CD4-positive, alpha-beta T cell (primary cell): Measurements from ENCODE around the gene PSAPL1. TPM values are rescaled to one million over a fixed set of nuclear protein-coding genes. Genes with fewer than 3 reads are reported as not detected.

Source experiments
- ATAC-seq: fragments of 200-7000 bp; cut with Tn5 transposase; one replicate; pipeline ENCODE4 v1.10.0; 2022; ENCODE audit warnings: mild to moderate bottlenecking; ENCODE audit not compliant: poor library complexity
- CTCF ChIA-PET: fragments of 350-600 bp; sonication (Branson Sonifier 250); formaldehyde crosslinking; loops from one replicate; lab custom pipeline; 2021; ENCODE audit warnings: antibody characterized with exemption, inconsistent platforms; lab: Charles Lee
- POLR2A ChIA-PET: fragments of 350-600 bp; sonication (Branson Sonifier 250); formaldehyde crosslinking; loops from one replicate; lab custom pipeline; 2021; ENCODE audit warnings: antibody characterized with exemption, inconsistent platforms; lab: Charles Lee
- DNase-seq, 14 experiments: peaks; one replicate each; pipeline ENCODE4 v3.0.0-alpha.2; 2013 to 2020; ENCODE audit warnings: mixed read lengths in 2 of 14
- H3K27ac ChIP-seq, 2 donors: one replicate each; pipeline versions ENCODE4 v1.5.1 to v1.7.0; 2013; ENCODE audit warnings: low read length in 2 of 2, low read depth in 1 of 2, mild to moderate bottlenecking in 1 of 2
- H3K27me3 ChIP-seq, 2 experiments: 1 replicate in 1 of 2; 2 replicates in 1 of 2; pipeline versions ENCODE4 v1.6.1 to v1.7.0; 2013; ENCODE audit warnings: low read length in 2 of 2, control low read depth in 1 of 2, mild to moderate bottlenecking in 1 of 2, moderate library complexity in 1 of 2; ENCODE audit not compliant: insufficient read depth in 2 of 2, control insufficient read depth in 1 of 2
- H3K36me3 ChIP-seq: one replicate; pipeline ENCODE4 v1.6.1; 2013; ENCODE audit warnings: low read length, control low read depth; ENCODE audit not compliant: insufficient read depth
- H3K4me1 ChIP-seq: one replicate; pipeline ENCODE4 v1.6.1; 2013; ENCODE audit warnings: low read length, control low read depth; ENCODE audit not compliant: insufficient read depth
- H3K4me3 ChIP-seq: one replicate; pipeline ENCODE4 v1.5.1; 2013; ENCODE audit warnings: mild to moderate bottlenecking, low read length, moderate library complexity
- H3K9me3 ChIP-seq, 2 experiments: 1 replicate in 1 of 2; 2 replicates in 1 of 2; pipeline versions ENCODE4 v1.6.1 to v1.7.0; 2013; ENCODE audit warnings: low read length in 2 of 2, mild to moderate bottlenecking in 2 of 2, control low read depth in 1 of 2, moderate library complexity in 1 of 2; ENCODE audit not compliant: control insufficient read depth in 1 of 2, insufficient read depth in 1 of 2
- H3K27ac Mint-ChIP-seq: one replicate; pipeline ENCODE4 v1.8.0; 2020; ENCODE audit warnings: mixed read lengths
- H3K27me3 Mint-ChIP-seq: one replicate; pipeline ENCODE4 v1.8.0; 2021; ENCODE audit warnings: mixed read lengths
- H3K36me3 Mint-ChIP-seq: one replicate; pipeline ENCODE4 v1.8.0; 2021; ENCODE audit warnings: low read depth, mixed read lengths
- H3K4me1 Mint-ChIP-seq: one replicate; pipeline ENCODE4 v1.8.0; 2021; ENCODE audit warnings: low read depth, mixed read lengths
- H3K4me3 Mint-ChIP-seq: one replicate; pipeline ENCODE4 v1.8.0; 2020; ENCODE audit warnings: mild to moderate bottlenecking, mixed read lengths
- H3K9me3 Mint-ChIP-seq: one replicate; pipeline ENCODE4 v1.8.0; 2020; ENCODE audit warnings: mixed read lengths
- intact Hi-C, 2 experiments: fragments of 100-400 bp; cut with DNase I in 1 of 2; cut with micrococcal nuclease in 1 of 2; formaldehyde crosslinking; loops; one replicate each; pipeline versions ENCODE4 v1.15.1 to v1.9.0; 2023 to 2025; cut with DNase I, micrococcal nuclease
- total RNA-seq, 174 experiments: library from RNA in 2 of 174; stranded (reverse) in 2 of 174; gene quantifications; one replicate each; pipeline ENCODE4 v1.2.3 and lab custom pipeline; 2021 to 2026
- TF ChIP-seq, protein P1 (sequence below): fragments of 200-600 bp; IDR thresholded peaks from one replicate; pipeline ENCODE4 v1.8.0; 2022; ENCODE audit warnings: antibody characterized with exemption, mild to moderate bottlenecking

PSAPL1 gene
- total RNA-seq, 2 experiments from 2014 or later, result not detected

- no peak overlapping the region for H3K4me3 Mint-ChIP-seq
- TF ChIP-seq, protein P1, sequence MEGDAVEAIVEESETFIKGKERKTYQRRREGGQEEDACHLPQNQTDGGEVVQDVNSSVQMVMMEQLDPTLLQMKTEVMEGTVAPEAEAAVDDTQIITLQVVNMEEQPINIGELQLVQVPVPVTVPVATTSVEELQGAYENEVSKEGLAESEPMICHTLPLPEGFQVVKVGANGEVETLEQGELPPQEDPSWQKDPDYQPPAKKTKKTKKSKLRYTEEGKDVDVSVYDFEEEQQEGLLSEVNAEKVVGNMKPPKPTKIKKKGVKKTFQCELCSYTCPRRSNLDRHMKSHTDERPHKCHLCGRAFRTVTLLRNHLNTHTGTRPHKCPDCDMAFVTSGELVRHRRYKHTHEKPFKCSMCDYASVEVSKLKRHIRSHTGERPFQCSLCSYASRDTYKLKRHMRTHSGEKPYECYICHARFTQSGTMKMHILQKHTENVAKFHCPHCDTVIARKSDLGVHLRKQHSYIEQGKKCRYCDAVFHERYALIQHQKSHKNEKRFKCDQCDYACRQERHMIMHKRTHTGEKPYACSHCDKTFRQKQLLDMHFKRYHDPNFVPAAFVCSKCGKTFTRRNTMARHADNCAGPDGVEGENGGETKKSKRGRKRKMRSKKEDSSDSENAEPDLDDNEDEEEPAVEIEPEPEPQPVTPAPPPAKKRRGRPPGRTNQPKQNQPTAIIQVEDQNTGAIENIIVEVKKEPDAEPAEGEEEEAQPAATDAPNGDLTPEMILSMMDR, result no peak
- no peaks in the 10 kb centered on the region for H3K4me1 Mint-ChIP-seq
- POLR2A ChIA-PET, result no interaction called here
- Histone ChIP-seq H3K27ac (no peak overlapping the region), H3K36me3 (no peaks in the 10 kb centered on the region), H3K9me3 (peaks cover 0 to 20% of the 10 kb centered on the region in 2 experiments), H3K27me3 (peaks cover 2 to 4% of the 10 kb centered on the region in 2 experiments), H3K4me3 (no peak overlapping the region), H3K4me1 (no peaks in the 10 kb centered on the region)
- H3K27me3 Mint-ChIP-seq, result no peaks in the 10 kb centered on the region
- ATAC-seq (no peak), DNase-seq (no peak)
- no peaks in the 10 kb centered on the region for H3K36me3 Mint-ChIP-seq
- CTCF ChIA-PET, result no interaction called here
- H3K9me3 Mint-ChIP-seq, result no peaks in the 10 kb centered on the region
- intact Hi-C loops, result no loop called here
- no peak overlapping the region for H3K27ac Mint-ChIP-seq
These were observed 45.0 kb downstream of the PSAPL1 start for GRCh38 chr4:7389719-7390118.

- no peak for DNase-seq
- Mint-ChIP-seq H3K4me1 (no peaks in the 10 kb centered on the region), H3K36me3 (no peaks in the 10 kb centered on the region), H3K4me3 (no peak overlapping the region), H3K27ac (no peak overlapping the region), H3K27me3 (no peaks in the 10 kb centered on the region), H3K9me3 (no peaks in the 10 kb centered on the region)
- H3K9me3 ChIP-seq, result peaks cover 0 to 22% of the 10 kb centered on the region in 2 experiments
- no peak overlapping the region for H3K27ac ChIP-seq
- H3K27me3 ChIP-seq, result peaks cover 2 to 4% of the 10 kb centered on the region in 2 experiments
- no peak overlapping the region for H3K4me3 ChIP-seq
- ChIA-PET POLR2A (no interaction called here), CTCF (no interaction called here)
- intact Hi-C loops, result no loop called here
- no peaks in the 10 kb centered on the region for H3K4me1 ChIP-seq
- no peak for ATAC-seq
- TF ChIP-seq, protein P1, result no peak
- no peaks in the 10 kb centered on the region for H3K36me3 ChIP-seq
These were observed 45.5 kb downstream of the PSAPL1 start for GRCh38 chr4:7389101-7389701.

- no peaks in the 10 kb centered on the region for H3K9me3 Mint-ChIP-seq
- ATAC-seq, result no peak
- no peaks in the 10 kb centered on the region for H3K4me1 Mint-ChIP-seq
- intact Hi-C loops, result no loop called here
- no peak overlapping the region for H3K4me3 Mint-ChIP-seq
- CTCF ChIA-PET, result no interaction called here
- Histone ChIP-seq H3K4me1 (no peaks in the 10 kb centered on the region), H3K36me3 (no peaks in the 10 kb centered on the region), H3K9me3 (peaks cover 0 to 22% of the 10 kb centered on the region in 2 experiments), H3K27ac (no peak overlapping the region), H3K4me3 (no peak overlapping the region), H3K27me3 (peaks cover 2 to 4% of the 10 kb centered on the region in 2 experiments)
- no peak overlapping the region for H3K27ac Mint-ChIP-seq
- TF ChIP-seq, protein P1, result no peak
- no peak for DNase-seq
- no peaks in the 10 kb centered on the region for H3K27me3 Mint-ChIP-seq
- no peaks in the 10 kb centered on the region for H3K36me3 Mint-ChIP-seq
- POLR2A ChIA-PET, result no interaction called here
These were observed 46.1 kb downstream of the PSAPL1 start for GRCh38 chr4:7388627-7389026.
